ENCODE results near the gene CACNB2.

Gene CACNB2

GRCh38 chr10:18209241-18209640, 69.0 kb downstream of the CACNB2 start:
- H3K36me3 ChIP-seq (ENCODE audit: control insufficient read depth, insufficient read depth, low read length), result no peaks in the 10 kb centered on the region
- no peaks in the 10 kb centered on the region for H3K27me3 ChIP-seq (ENCODE audit: control insufficient read depth, insufficient read depth, low read length, poor library complexity, severe bottlenecking)
- WGBS, 2 experiments, result 78 to 82% methylated on average over 1 to 2 of the region's 2 CpGs
- no peaks in the 10 kb centered on the region for H3K9me3 ChIP-seq (ENCODE audit: control insufficient read depth, low read length)
- no peak overlapping the region for H3K27ac ChIP-seq (ENCODE audit: insufficient read depth, low read depth, low read length, poor library complexity, severe bottlenecking)
- H3K4me1 ChIP-seq (ENCODE audit: control insufficient read depth, insufficient read depth, low read length), result no peaks in the 10 kb centered on the region
- no peak overlapping the region for H3K4me3 ChIP-seq (ENCODE audit: insufficient read depth, low read depth, low read length)

GRCh38 chr10:18210711-18211110, 70.5 kb downstream of the CACNB2 start:
- Histone ChIP-seq H3K9me3 (ENCODE audit: control insufficient read depth, low read length) (no peaks in the 10 kb centered on the region), H3K4me3 (ENCODE audit: insufficient read depth, low read depth, low read length) (no peak overlapping the region), H3K4me1 (ENCODE audit: control insufficient read depth, insufficient read depth, low read length) (no peaks in the 10 kb centered on the region), H3K27ac (ENCODE audit: insufficient read depth, low read depth, low read length, poor library complexity, severe bottlenecking) (no peak overlapping the region), H3K36me3 (ENCODE audit: control insufficient read depth, insufficient read depth, low read length) (no peaks in the 10 kb centered on the region), H3K27me3 (ENCODE audit: control insufficient read depth, insufficient read depth, low read length, poor library complexity, severe bottlenecking) (no peaks in the 10 kb centered on the region)
- 75 to 89% methylated on average over 1 of the region's 2 CpGs for WGBS, 2 experiments

DNA sequence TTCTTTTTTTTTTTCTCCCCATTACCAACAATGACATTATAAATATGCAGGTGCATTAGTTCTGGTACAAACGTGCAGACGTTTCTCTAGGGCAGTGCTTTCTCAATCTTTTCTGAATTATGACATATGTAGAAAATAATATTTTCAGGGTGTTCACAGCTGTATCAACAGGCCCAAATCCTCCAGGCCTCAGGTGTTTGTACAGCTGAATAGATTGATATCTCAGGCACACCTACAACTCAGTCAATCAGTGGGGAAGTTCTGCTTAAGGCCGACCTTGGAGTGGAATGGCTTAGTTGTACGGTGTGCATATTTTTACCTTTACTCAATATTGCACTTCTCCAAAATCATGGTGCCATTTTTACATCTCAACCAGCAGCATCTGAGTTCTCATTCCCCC, 71.6 kb downstream of the CACNB2 start:
- no peaks in the 10 kb centered on the region for H3K36me3 ChIP-seq (ENCODE audit: control insufficient read depth, insufficient read depth, low read length)
- no peaks in the 10 kb centered on the region for H3K9me3 ChIP-seq (ENCODE audit: control insufficient read depth, low read length)
- no peaks in the 10 kb centered on the region for H3K27me3 ChIP-seq (ENCODE audit: control insufficient read depth, insufficient read depth, low read length, poor library complexity, severe bottlenecking)
- H3K4me3 ChIP-seq (ENCODE audit: insufficient read depth, low read depth, low read length), result no peak overlapping the region
- no peaks in the 10 kb centered on the region for H3K4me1 ChIP-seq (ENCODE audit: control insufficient read depth, insufficient read depth, low read length)
- no peak overlapping the region for H3K27ac ChIP-seq (ENCODE audit: insufficient read depth, low read depth, low read length, poor library complexity, severe bottlenecking)
- WGBS, 2 experiments, result 88 to 90% methylated on average over 4 of the region's 4 CpGs

GRCh38 chr10:18213271-18213670, 73.0 kb downstream of the CACNB2 start:
- Histone ChIP-seq H3K27me3 (ENCODE audit: control insufficient read depth, insufficient read depth, low read length, poor library complexity, severe bottlenecking) (no peaks in the 10 kb centered on the region), H3K4me3 (ENCODE audit: insufficient read depth, low read depth, low read length) (no peak overlapping the region), H3K9me3 (ENCODE audit: control insufficient read depth, low read length) (no peaks in the 10 kb centered on the region), H3K4me1 (ENCODE audit: control insufficient read depth, insufficient read depth, low read length) (no peaks in the 10 kb centered on the region), H3K27ac (ENCODE audit: insufficient read depth, low read depth, low read length, poor library complexity, severe bottlenecking) (no peak overlapping the region), H3K36me3 (ENCODE audit: control insufficient read depth, insufficient read depth, low read length) (no peaks in the 10 kb centered on the region)
- WGBS, 2 experiments, result 91 to 93% methylated on average over 4 of the region's 4 CpGs

DNA sequence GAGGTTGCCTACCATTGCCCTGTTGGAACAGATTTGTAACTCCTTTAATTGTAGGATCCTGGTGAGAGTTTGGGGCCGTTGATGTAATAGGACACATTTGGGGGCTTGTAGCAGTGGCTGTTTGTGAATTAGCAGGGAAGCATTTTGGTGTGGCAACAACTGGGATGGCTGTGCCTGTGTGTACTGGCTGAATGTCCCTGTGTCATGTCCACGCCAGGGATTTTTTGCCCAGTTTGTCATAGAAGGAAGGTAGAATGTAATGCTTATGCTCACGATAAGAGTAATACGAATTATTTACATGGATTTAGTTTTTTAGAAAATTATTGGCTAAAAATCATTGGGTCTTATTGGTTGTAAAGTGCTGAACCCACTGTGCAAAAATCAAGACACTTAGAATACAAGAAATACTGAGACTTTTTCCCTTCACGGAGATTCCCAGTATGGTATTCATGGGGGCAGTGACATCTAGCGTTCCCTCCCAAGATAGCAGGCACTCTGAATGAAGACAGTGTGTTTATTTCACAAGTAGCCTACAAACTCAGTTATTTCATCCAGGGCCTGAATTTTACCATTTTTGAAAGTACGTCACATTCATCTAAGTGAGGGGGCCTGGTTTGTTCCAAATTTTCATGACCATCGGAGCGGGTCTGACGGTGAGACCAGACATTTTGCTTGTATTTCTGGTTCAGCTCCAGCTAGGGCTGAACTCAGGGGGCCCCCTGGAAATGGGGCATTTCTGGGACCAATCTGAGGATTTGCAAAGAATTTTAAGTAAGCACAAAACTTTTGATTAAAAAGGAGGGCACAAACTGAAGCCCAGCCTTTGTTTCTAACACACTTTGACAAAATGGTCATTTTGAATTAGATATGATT, 74.7 kb downstream of the CACNB2 start:
- Histone ChIP-seq H3K27ac (ENCODE audit: insufficient read depth, low read depth, low read length, poor library complexity, severe bottlenecking) (no peak overlapping the region), H3K27me3 (ENCODE audit: control insufficient read depth, insufficient read depth, low read length, poor library complexity, severe bottlenecking) (no peaks in the 10 kb centered on the region), H3K36me3 (ENCODE audit: control insufficient read depth, insufficient read depth, low read length) (no peaks in the 10 kb centered on the region), H3K9me3 (ENCODE audit: control insufficient read depth, low read length) (no peaks in the 10 kb centered on the region), H3K4me1 (ENCODE audit: control insufficient read depth, insufficient read depth, low read length) (no peaks in the 10 kb centered on the region), H3K4me3 (ENCODE audit: insufficient read depth, low read depth, low read length) (no peak overlapping the region)
- WGBS, 2 experiments, result 53 to 54% methylated on average over 10 of the region's 10 CpGs

GRCh38 chr10:18216482-18216881, 76.3 kb downstream of the CACNB2 start:
- no peaks in the 10 kb centered on the region for H3K36me3 ChIP-seq (ENCODE audit: control insufficient read depth, insufficient read depth, low read length)
- no peaks in the 10 kb centered on the region for H3K4me1 ChIP-seq (ENCODE audit: control insufficient read depth, insufficient read depth, low read length)
- H3K27me3 ChIP-seq (ENCODE audit: control insufficient read depth, insufficient read depth, low read length, poor library complexity, severe bottlenecking), result no peaks in the 10 kb centered on the region
- H3K9me3 ChIP-seq (ENCODE audit: control insufficient read depth, low read length), result no peaks in the 10 kb centered on the region
- H3K27ac ChIP-seq (ENCODE audit: insufficient read depth, low read depth, low read length, poor library complexity, severe bottlenecking), result no peak overlapping the region
- WGBS, 2 experiments, result 45 to 63% methylated on average over 2 of the region's 2 CpGs
- no peak overlapping the region for H3K4me3 ChIP-seq (ENCODE audit: insufficient read depth, low read depth, low read length)

DNA sequence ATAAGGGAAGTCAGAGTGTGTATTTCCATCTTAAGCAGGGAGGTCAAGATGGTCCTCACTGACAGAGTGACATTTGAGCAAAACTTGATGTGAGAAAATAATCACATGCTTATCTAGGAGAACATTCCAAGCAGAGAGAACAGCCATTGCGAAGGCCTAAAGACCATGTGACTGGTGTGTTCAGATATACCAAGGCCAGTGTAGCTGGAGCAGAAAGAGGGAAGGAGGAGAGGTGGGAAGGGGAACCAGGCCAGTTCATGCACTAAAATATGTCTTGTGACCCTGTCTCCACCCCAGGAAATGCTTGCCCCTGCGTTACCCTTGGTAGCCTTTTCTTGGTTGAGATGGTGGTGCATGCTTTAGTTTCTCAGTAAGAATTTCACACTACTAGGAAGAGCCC, 77.4 kb downstream of the CACNB2 start:
- H3K9me3 ChIP-seq (ENCODE audit: control insufficient read depth, low read length), result no peaks in the 10 kb centered on the region
- H3K27ac ChIP-seq (ENCODE audit: insufficient read depth, low read depth, low read length, poor library complexity, severe bottlenecking), result no peak overlapping the region
- H3K4me3 ChIP-seq (ENCODE audit: insufficient read depth, low read depth, low read length), result no peak overlapping the region
- H3K4me1 ChIP-seq (ENCODE audit: control insufficient read depth, insufficient read depth, low read length), result no peaks in the 10 kb centered on the region
- no peaks in the 10 kb centered on the region for H3K36me3 ChIP-seq (ENCODE audit: control insufficient read depth, insufficient read depth, low read length)
- H3K27me3 ChIP-seq (ENCODE audit: control insufficient read depth, insufficient read depth, low read length, poor library complexity, severe bottlenecking), result no peaks in the 10 kb centered on the region
- WGBS, 2 experiments, result 88 to 96% methylated on average over 2 of the region's 2 CpGs

DNA sequence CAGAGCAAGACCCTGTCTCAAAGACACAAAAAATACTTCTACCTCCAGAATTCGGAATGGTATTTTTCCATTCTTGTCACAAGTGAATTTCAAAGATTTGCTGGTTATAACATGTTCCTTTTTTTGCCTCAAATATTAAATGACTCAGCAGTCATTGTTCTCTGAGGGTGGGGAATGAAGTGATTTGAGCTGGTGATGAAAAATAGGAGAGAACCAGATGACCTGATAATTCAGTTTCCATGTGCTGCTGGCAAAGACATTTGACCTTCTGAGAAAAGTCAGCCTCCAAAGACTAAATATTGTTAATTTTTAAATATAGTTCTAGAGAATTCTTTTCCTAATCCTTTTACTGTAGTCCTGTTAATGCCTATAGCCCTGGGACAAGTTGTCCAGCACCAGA, 78.9 kb downstream of the CACNB2 start:
- no peak overlapping the region for H3K27ac ChIP-seq (ENCODE audit: insufficient read depth, low read depth, low read length, poor library complexity, severe bottlenecking)
- H3K4me1 ChIP-seq (ENCODE audit: control insufficient read depth, insufficient read depth, low read length), result no peaks in the 10 kb centered on the region
- H3K36me3 ChIP-seq (ENCODE audit: control insufficient read depth, insufficient read depth, low read length), result no peaks in the 10 kb centered on the region
- no peak overlapping the region for H3K4me3 ChIP-seq (ENCODE audit: insufficient read depth, low read depth, low read length)
- 87 to 100% methylated on average over 1 of the region's 1 CpG for WGBS, 2 experiments
- no peaks in the 10 kb centered on the region for H3K9me3 ChIP-seq (ENCODE audit: control insufficient read depth, low read length)
- H3K27me3 ChIP-seq (ENCODE audit: control insufficient read depth, insufficient read depth, low read length, poor library complexity, severe bottlenecking), result no peaks in the 10 kb centered on the region

- Histone ChIP-seq H3K27me3 (ENCODE audit: control insufficient read depth, insufficient read depth, low read length, poor library complexity, severe bottlenecking) (no peaks in the 10 kb centered on the region), H3K27ac (ENCODE audit: insufficient read depth, low read depth, low read length, poor library complexity, severe bottlenecking) (no peak overlapping the region), H3K9me3 (ENCODE audit: control insufficient read depth, low read length) (no peaks in the 10 kb centered on the region), H3K36me3 (ENCODE audit: control insufficient read depth, insufficient read depth, low read length) (no peaks in the 10 kb centered on the region), H3K4me1 (ENCODE audit: control insufficient read depth, insufficient read depth, low read length) (no peaks in the 10 kb centered on the region), H3K4me3 (ENCODE audit: insufficient read depth, low read depth, low read length) (no peak overlapping the region)
- WGBS, 2 experiments, result 96 to 98% methylated on average over 3 to 4 of the region's 4 CpGs
Measured at GRCh38 chr10:18221123-18221522, 80.9 kb downstream of the CACNB2 start.

DNA sequence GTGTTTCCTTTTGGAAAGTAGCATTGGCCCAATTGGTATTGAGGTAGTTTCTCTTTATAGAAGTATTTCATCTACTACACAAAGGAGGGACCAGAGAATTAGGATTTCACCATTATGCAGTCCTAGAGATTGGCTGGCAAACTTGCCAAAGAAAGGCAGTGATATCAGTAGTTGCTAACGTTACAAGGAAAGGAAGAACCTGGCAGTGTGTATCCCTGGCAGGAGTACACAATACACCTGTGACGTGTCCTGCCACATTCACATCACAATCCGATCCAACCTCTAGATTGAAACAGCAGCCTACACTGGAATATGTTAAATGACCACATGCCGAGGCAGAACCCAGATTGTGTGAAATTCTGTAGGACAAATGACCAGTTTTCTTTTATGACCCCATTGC, 81.7 kb downstream of the CACNB2 start:
- H3K9me3 ChIP-seq (ENCODE audit: control insufficient read depth, low read length), result no peaks in the 10 kb centered on the region
- no peaks in the 10 kb centered on the region for H3K36me3 ChIP-seq (ENCODE audit: control insufficient read depth, insufficient read depth, low read length)
- H3K4me1 ChIP-seq (ENCODE audit: control insufficient read depth, insufficient read depth, low read length), result no peaks in the 10 kb centered on the region
- WGBS, 2 experiments, result 71 to 80% methylated on average over 4 of the region's 4 CpGs
- no peak overlapping the region for H3K27ac ChIP-seq (ENCODE audit: insufficient read depth, low read depth, low read length, poor library complexity, severe bottlenecking)
- H3K4me3 ChIP-seq (ENCODE audit: insufficient read depth, low read depth, low read length), result no peak overlapping the region
- H3K27me3 ChIP-seq (ENCODE audit: control insufficient read depth, insufficient read depth, low read length, poor library complexity, severe bottlenecking), result no peaks in the 10 kb centered on the region
